HEK293T (cell line): Measurements from ENCODE around the gene KCNK1.

Experiments
- BHLHE40 ChIP-seq: fragments of 450-650 bp; IDR thresholded peaks from 2 replicates; pipeline ENCODE4 v1.6.1; 2016; ENCODE audit warnings: mild to moderate bottlenecking, moderate library complexity, borderline replicate concordance
- FOXM1 ChIP-seq: fragments of 450-650 bp; IDR thresholded peaks from 2 replicates; pipeline ENCODE4 v1.6.1; 2017; ENCODE audit warnings: mild to moderate bottlenecking, borderline replicate concordance
- HDGF ChIP-seq: fragments of 450-650 bp; IDR thresholded peaks from 2 replicates; pipeline ENCODE4 v1.6.1; 2017; ENCODE audit warnings: antibody characterized with exemption, borderline replicate concordance
- TARDBP ChIP-seq: fragments of 450-650 bp; IDR thresholded peaks from 2 replicates; pipeline ENCODE4 v1.6.1; 2016
- ZNF384 ChIP-seq: fragments of 450-650 bp; IDR thresholded peaks from 2 replicates; pipeline ENCODE4 v1.6.1; 2016

DNA sequence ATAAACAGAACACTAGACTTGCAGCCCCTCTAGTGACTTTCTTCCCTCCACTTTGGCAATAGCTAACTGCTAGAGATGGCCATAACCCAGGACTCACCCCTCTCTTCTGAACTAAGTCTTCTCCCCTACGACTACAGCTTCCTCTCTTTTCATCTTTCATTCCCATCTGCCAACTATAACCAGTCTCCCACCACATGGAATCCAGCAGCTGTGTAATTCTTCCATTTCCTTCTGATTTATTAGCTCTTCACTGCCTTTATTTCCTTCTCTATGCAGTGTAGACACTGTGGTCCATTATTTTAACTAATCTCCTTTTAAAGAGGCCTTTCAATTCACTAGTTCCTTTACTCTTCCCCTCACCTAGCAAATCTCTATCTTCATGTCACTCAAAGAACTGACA lies 13.4 kb upstream of the KCNK1 start:
- no peak for TF ChIP-seq ZNF384
- no peak for TF ChIP-seq FOXM1
- TF ChIP-seq HDGF: no peak
- TF ChIP-seq BHLHE40: no peak
- no peak for TF ChIP-seq TARDBP
